ENCODE results near the gene PSMD1.
"Not testable (repeated sequence)": the region's sequence is repeated elsewhere in the genome, so short reads cannot be mapped to it uniquely, and the experiment has no call there.

Gene PSMD1

GRCh38 chr2:231185886-231186285 lies 129.2 kb downstream of the PSMD1 start:
- DNase-seq (ENCODE audit: low spot score): no peak

- no peak for DNase-seq (ENCODE audit: low spot score)
Measured at GRCh38 chr2:231186325-231186724, 129.7 kb downstream of the PSMD1 start.

GRCh38 chr2:231187736-231188505 lies 131.3 kb downstream of the PSMD1 start:
- DNase-seq (ENCODE audit: low spot score): no peak

GRCh38 chr2:231188506-231189170 lies 132.0 kb downstream of the PSMD1 start:
- no peak for DNase-seq (ENCODE audit: low spot score)

- no peak for DNase-seq (ENCODE audit: low spot score)
Measured at GRCh38 chr2:231189171-231189530, 132.5 kb downstream of the PSMD1 start.

GRCh38 chr2:231189571-231190495 lies 133.2 kb downstream of the PSMD1 start:
- DNase-seq (ENCODE audit: low spot score): no peak

GRCh38 chr2:231190531-231191197 lies 134.0 kb downstream of the PSMD1 start:
- DNase-seq (ENCODE audit: low spot score): no peak

- DNase-seq (ENCODE audit: low spot score): no peak
Measured at GRCh38 chr2:231191896-231192872, 135.5 kb downstream of the PSMD1 start.

GRCh38 chr2:231193216-231193615 lies 136.5 kb downstream of the PSMD1 start:
- DNase-seq (ENCODE audit: low spot score): no peak

GRCh38 chr2:231196592-231196991 lies 139.9 kb downstream of the PSMD1 start:
- DNase-seq (ENCODE audit: low spot score): no peak

- not testable (repeated sequence) for DNase-seq (ENCODE audit: low spot score)
Measured at GRCh38 chr2:231197196-231197595, 140.5 kb downstream of the PSMD1 start.

GRCh38 chr2:231197706-231198290 lies 141.1 kb downstream of the PSMD1 start:
- DNase-seq (ENCODE audit: low spot score): no peak

- DNase-seq (ENCODE audit: low spot score): peak; percentile 52
Measured at GRCh38 chr2:231198291-231199173, 141.9 kb downstream of the PSMD1 start, which contains the start of gene ARMC9. ARMC9 (plus strand) TSS chr2:231198631; CDS start chr2:231206239, 7,608 bp downstream.

- no peak for DNase-seq (ENCODE audit: low spot score)
Measured at GRCh38 chr2:231199219-231199618, 142.6 kb downstream of the PSMD1 start.

- DNase-seq (ENCODE audit: low spot score): no peak
Measured at GRCh38 chr2:231200805-231201474, 144.3 kb downstream of the PSMD1 start.

- DNase-seq (ENCODE audit: low spot score): no peak
Measured at GRCh38 chr2:231201475-231201814, 144.8 kb downstream of the PSMD1 start.

- no peak for DNase-seq (ENCODE audit: low spot score)
Measured at GRCh38 chr2:231203087-231203486, 146.4 kb downstream of the PSMD1 start.

GRCh38 chr2:231204146-231204545 lies 147.5 kb downstream of the PSMD1 start:
- no peak for DNase-seq (ENCODE audit: low spot score)

- DNase-seq (ENCODE audit: low spot score): no peak
Measured at GRCh38 chr2:231204581-231204980, 147.9 kb downstream of the PSMD1 start.
